Left ventricle myocardium inferior (tissue), 1 donor: ENCODE data around the gene RASA3. TPM values are rescaled to one million over a fixed set of nuclear protein-coding genes. Genes with fewer than 3 reads are reported as not detected.
A peak's percentile ranks its signal among the peaks of the same experiment; 100 is the strongest.
"Not testable (repeated sequence)": the region's sequence is repeated elsewhere in the genome, so short reads cannot be mapped to it uniquely, and the experiment has no call there.

Source experiments
- DNase-seq: peaks from one replicate; pipeline ENCODE4 v3.0.0-alpha.2; 2020
- H3K27ac ChIP-seq: fragments of 200-600 bp; replicated peaks from 2 replicates; pipeline ENCODE4 v1.8.0; 2021
- H3K27me3 ChIP-seq: fragments of 200-600 bp; 2 replicates; pipeline ENCODE4 v1.8.0; 2021; ENCODE audit warnings: low read depth
- H3K36me3 ChIP-seq: fragments of 200-600 bp; 2 replicates; pipeline ENCODE4 v1.8.0; 2021
- H3K4me1 ChIP-seq: fragments of 200-600 bp; 2 replicates; pipeline ENCODE4 v1.8.0; 2021
- H3K4me3 ChIP-seq: fragments of 200-600 bp; 2 replicates; pipeline ENCODE4 v1.8.0; 2021; ENCODE audit warnings: mild to moderate bottlenecking, moderate library complexity
- H3K9me3 ChIP-seq: fragments of 200-600 bp; replicated peaks from 2 replicates; pipeline ENCODE4 v1.8.0; 2021
- intact Hi-C: fragments of 100-400 bp; cut with micrococcal nuclease; formaldehyde crosslinking; loops from one replicate; pipeline ENCODE4 v1.11.0; 2022
- total RNA-seq: library from RNA; stranded (reverse); fragmentation: NEBNext Ultra II Directional; extraction: Animal tissue kit (Norgen Biotek cat#: 25700); gene quantifications from one replicate; pipeline ENCODE4 v1.2.1, GENCODE V29; 2021
- TF ChIP-seq, protein P1 (sequence below): fragments of 200-600 bp; IDR thresholded peaks from 2 replicates; pipeline ENCODE4 v1.8.0; 2021; ENCODE audit warnings: antibody characterized with exemption, mild to moderate bottlenecking, borderline replicate concordance
- donor health status: DM: no; HTN: yes; CAD: no; lungs with severe emphysema.

Gene RASA3
- total RNA-seq, 1 donor from 2014 or later = 9.5 TPM

DNA sequence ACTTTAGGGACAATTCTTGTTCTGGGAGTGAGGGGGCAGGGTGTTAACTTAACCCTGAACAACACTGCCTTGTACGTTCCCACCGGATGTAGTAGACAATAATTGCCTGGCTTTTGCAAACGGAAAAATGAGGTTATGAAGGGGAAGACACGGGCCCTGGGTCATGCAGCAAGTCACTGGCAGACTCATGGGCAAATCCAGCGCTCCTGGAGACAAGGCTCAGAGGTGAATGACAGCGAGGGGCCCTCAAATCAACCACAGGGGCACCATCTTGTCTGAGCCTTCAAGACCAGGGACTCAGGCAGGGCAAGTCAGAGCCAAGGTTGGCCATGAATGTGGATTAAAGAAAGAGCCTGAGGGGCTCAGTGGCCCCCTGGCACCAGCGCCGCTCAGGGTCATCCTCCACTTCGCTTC, 2.8 kb downstream of the RASA3 start:
- TF ChIP-seq, protein P1, sequence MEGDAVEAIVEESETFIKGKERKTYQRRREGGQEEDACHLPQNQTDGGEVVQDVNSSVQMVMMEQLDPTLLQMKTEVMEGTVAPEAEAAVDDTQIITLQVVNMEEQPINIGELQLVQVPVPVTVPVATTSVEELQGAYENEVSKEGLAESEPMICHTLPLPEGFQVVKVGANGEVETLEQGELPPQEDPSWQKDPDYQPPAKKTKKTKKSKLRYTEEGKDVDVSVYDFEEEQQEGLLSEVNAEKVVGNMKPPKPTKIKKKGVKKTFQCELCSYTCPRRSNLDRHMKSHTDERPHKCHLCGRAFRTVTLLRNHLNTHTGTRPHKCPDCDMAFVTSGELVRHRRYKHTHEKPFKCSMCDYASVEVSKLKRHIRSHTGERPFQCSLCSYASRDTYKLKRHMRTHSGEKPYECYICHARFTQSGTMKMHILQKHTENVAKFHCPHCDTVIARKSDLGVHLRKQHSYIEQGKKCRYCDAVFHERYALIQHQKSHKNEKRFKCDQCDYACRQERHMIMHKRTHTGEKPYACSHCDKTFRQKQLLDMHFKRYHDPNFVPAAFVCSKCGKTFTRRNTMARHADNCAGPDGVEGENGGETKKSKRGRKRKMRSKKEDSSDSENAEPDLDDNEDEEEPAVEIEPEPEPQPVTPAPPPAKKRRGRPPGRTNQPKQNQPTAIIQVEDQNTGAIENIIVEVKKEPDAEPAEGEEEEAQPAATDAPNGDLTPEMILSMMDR = no peak
- H3K4me3 ChIP-seq = peak overlapping the region; percentile 98
- H3K4me1 ChIP-seq = peaks cover 69% of the 10 kb centered on the region
- DNase-seq = no peak
- no peaks in the 10 kb centered on the region for H3K27me3 ChIP-seq
- peak overlapping the region; percentile 83 for H3K27ac ChIP-seq
- H3K36me3 ChIP-seq = no peaks in the 10 kb centered on the region
- intact Hi-C loops = no loop called here
- no peaks in the 10 kb centered on the region for H3K9me3 ChIP-seq

DNA sequence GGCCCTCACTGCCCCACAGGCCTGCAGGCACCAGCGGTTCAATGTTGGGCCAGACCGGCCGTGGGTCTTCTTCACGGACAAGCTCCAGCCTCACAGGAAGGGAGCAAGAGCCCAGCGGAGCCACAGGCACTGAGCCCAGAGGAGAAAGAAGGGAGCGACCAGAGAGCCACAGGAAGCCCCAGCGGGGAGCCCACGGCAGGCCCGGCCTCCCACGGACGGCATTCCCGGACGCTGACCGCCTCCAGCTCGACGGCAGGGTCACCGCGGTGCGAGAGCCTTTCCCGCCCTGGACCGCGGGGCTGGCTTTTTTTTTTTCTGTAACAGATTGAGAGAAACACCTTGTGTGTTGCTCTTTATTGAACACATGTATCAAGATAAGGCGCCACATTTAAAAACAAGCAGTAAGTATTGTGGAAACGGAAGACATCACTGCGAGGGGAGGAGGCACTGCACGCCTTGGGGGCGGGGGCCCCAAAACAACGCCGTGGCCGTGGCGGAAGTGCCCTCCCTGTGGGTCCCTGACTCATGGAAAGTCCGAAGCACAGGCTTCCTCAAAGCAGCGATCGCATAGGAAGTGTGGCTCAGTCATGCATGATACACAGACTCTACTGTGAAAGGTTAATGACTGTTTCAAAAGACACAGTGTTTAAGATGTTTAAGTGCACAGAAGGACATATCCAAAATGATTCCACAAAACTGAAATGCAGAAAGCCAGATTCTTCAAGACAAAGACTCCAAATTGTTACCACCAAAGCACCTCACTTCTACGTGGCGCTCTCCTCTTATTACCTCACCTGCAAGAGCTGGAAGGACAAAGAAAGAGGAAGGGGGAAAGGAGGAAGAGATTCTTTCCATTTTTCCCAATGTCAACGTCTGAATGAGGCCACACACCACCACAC, 3.5 kb downstream of the RASA3 start:
- Histone ChIP-seq H3K4me3 (peak overlapping the region; percentile 53), H3K36me3 (no peaks in the 10 kb centered on the region), H3K27me3 (no peaks in the 10 kb centered on the region), H3K9me3 (no peaks in the 10 kb centered on the region), H3K27ac (peak overlapping the region; percentile 83), H3K4me1 (peaks cover 62% of the 10 kb centered on the region)
- peak; percentile 79 for DNase-seq
- intact Hi-C loops = no loop called here
- TF ChIP-seq, protein P1 = no peak

DNA sequence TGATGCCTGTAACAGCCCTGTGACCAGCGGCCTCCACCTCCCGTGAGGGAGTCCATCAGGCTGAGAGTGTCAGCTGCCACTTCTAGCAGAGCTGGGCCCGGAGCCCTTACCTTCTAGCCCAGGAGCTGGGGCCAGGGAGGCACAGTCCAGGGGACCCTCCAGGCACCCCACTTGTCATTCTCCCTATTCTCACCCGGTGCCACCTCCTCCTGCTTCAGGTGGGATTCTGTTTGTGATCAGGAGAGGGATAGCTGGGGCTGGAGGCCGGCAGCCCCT, 4.1 kb downstream of the RASA3 start:
- H3K27me3 ChIP-seq = no peaks in the 10 kb centered on the region
- no peaks in the 10 kb centered on the region for H3K36me3 ChIP-seq
- peak overlapping the region; percentile 53 for H3K4me3 ChIP-seq
- TF ChIP-seq, protein P1 = no peak
- intact Hi-C loops = no loop called here
- no peaks in the 10 kb centered on the region for H3K9me3 ChIP-seq
- no peak for DNase-seq
- H3K27ac ChIP-seq = peak overlapping the region; percentile 83
- peaks cover 65% of the 10 kb centered on the region for H3K4me1 ChIP-seq

DNA sequence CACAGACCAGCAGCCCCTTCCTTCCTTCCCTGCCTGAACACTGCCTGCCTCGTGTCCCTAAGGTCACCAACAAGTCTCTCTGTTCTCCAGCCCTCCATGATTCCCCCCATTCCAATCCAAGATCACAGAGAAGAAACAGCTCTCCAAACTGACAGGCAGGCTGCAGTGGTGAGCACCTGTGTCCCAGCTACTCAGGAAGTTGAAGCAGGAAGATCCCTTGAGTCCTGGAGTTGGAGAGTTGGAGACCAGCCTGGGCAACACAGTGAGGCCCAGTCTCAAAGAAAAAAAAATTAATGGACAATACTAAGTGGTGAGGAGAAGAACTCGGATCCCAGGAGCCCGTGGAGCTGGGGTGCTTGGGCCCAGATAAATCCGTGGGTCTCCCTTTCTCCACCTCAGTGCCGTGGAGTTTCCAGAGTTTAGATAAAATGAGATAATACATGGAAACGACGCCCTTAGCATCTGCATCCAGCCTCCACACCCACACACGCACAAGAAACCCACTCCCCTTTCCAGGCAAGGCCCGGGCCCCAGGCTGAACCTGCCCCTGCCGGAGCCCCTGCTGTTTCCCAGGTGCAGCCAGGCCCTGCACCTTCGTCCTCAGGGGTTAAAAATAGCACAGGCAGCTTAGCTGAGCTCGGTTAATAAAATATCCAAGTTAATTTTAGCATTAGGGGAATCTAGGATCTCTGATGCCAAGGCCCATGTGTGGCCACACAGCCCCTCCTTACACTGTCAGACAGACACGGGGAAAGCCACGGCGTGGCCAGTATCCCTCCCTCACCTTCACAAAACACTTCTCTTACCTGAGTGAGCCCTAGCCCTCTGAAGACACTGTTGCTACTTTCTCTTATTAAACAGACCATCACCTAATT, 4.7 kb downstream of the RASA3 start:
- Histone ChIP-seq H3K4me3 (peak overlapping the region; percentile 53), H3K36me3 (no peaks in the 10 kb centered on the region), H3K27me3 (no peaks in the 10 kb centered on the region), H3K27ac (peak overlapping the region; percentile 83), H3K9me3 (no peaks in the 10 kb centered on the region), H3K4me1 (peaks cover 69% of the 10 kb centered on the region)
- no peak for DNase-seq
- TF ChIP-seq, protein P1 = no peak
- intact Hi-C loops = no loop called here

DNA sequence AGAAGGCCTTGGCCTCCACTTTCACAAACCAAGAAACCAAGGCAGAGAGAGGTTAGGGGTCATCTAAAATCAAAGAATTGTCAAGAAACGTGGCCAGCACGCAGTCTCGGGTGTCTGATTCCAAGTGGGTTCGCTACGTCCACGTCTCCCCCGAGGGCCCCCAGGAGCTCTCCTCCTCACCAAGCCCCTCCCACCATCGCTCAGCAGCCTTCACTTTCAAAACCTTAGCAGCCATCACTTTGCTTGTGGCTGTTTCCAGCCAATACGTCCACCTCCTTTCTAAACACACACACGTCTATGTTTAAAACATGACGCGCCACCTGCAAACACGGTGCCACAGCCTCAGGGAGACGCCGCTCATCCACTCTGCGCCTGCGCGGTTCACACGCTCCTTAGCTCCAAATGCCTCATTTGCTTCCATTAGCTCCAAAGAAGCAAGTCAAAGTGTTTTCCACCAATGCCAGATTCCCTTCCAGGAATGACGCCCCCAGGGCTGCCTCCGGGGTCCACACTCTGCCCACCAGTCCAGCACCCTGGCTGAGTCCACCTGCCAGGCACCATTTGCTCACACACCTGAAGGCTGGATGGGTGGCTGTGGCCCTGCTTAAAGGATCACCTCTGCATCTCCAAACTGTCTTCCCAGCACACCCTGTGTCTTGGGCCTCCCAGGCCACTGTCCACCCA, 5.5 kb downstream of the RASA3 start:
- Histone ChIP-seq H3K27ac (peak overlapping the region; percentile 83), H3K4me1 (peaks cover 71% of the 10 kb centered on the region)

DNA sequence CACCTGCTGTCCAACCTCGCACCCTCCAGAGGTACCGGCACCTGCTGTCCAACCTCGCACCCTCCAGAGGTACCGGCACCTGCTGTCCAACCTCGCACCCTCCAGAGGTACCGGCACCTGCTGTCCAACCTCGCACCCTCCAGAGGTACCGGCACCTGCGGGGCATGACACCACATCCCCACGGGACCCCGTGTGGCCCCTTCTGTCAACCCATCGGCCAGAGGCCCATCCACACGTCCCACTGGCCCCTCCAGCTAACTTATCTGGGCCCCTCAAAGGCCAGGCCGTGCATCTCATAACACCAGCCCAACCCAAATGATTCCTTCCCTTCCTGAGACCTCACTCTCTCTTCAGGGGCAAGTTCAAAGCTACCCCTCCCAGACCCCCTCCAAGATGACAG, 6.3 kb downstream of the RASA3 start:
- H3K4me3 ChIP-seq, intact Hi-C loops, H3K9me3 ChIP-seq, DNase-seq, H3K36me3 ChIP-seq, H3K27me3 ChIP-seq, H3K27ac ChIP-seq: not testable (repeated sequence)
- H3K4me1 ChIP-seq = peaks cover 71% of the 10 kb centered on the region

More for the DNA sequence above, 5.5 kb downstream of the RASA3 start:
- no peak for DNase-seq
- no peak overlapping the region for H3K4me3 ChIP-seq
- H3K27me3 ChIP-seq = no peaks in the 10 kb centered on the region
- intact Hi-C loops = no loop called here
- TF ChIP-seq, protein P1 = no peak
- no peaks in the 10 kb centered on the region for H3K36me3 ChIP-seq
- H3K9me3 ChIP-seq = no peaks in the 10 kb centered on the region
